ENCODE measurements around the gene ZDHHC14.

- no peak for TF ChIP-seq CTCF (IDR thresholded peaks at IDR 0.05; ENCODE audit: control extremely low read depth in 1 of 3, insufficient read depth in 1 of 3, low read depth in 1 of 3, low read length in 3 of 3)
- TF ChIP-seq SP1 (IDR thresholded peaks at IDR 0.05; ENCODE audit: low read depth, low read length): no peak
- TF ChIP-seq POLR2A (IDR thresholded peaks at IDR 0.05; ENCODE audit: control extremely low read depth in 1 of 2, low read depth in 2 of 2, low read length in 2 of 2): no peak
Measured at GRCh38 chr6:157714153-157714490, 333.1 kb downstream of the ZDHHC14 start.
